HepG2 (cell line): ENCODE measurements around the gene ALDH7A1. TPM values are rescaled to one million over a fixed set of nuclear protein-coding genes. Genes with fewer than 3 reads are reported as not detected.

Source experiments
- ERF ChIP-seq: IDR thresholded peaks from 2 replicates; pipeline ENCODE4 v1.6.1; 2018; ENCODE audit warnings: missing biosample characterization, missing genetic modification reagents
- FOXK1 ChIP-seq: sonication (generic); formaldehyde crosslinking; IDR thresholded peaks from 2 replicates; pipeline ENCODE4 v1.4.0; 2020; ENCODE audit warnings: low read depth, missing genetic modification reagents, borderline replicate concordance
- KDM3A ChIP-seq: IDR thresholded peaks from 2 replicates; pipeline ENCODE4 v1.6.1; 2018; ENCODE audit warnings: low read depth, missing compliant biosample characterization
- KDM6A ChIP-seq: IDR thresholded peaks from 2 replicates; pipeline ENCODE4 v1.6.1; 2016; ENCODE audit warnings: low read depth
- MED1 ChIP-seq: sonication (generic); formaldehyde crosslinking; IDR thresholded peaks from 2 replicates; pipeline ENCODE4 v1.4.0; 2020; ENCODE audit warnings: missing genetic modification reagents
- PBX2 ChIP-seq: IDR thresholded peaks from 2 replicates; pipeline ENCODE4 v1.6.1; 2016; ENCODE audit warnings: control low read depth
- RBAK ChIP-seq: sonication (generic); formaldehyde crosslinking; IDR thresholded peaks from 2 replicates; pipeline ENCODE4 v1.5.1; 2020; ENCODE audit warnings: mild to moderate bottlenecking, missing genetic modification reagents
- TOE1 ChIP-seq: sonication (generic); formaldehyde crosslinking; IDR thresholded peaks from 2 replicates; pipeline ENCODE4 v1.4.0; 2020; ENCODE audit warnings: mild to moderate bottlenecking, missing genetic modification reagents
- ZBTB38 ChIP-seq: sonication (generic); formaldehyde crosslinking; IDR thresholded peaks from 2 replicates; pipeline ENCODE4 v1.5.1; 2020; ENCODE audit warnings: mild to moderate bottlenecking, missing genetic modification reagents
- ZFP62 ChIP-seq: sonication (generic); formaldehyde crosslinking; IDR thresholded peaks from 2 replicates; pipeline ENCODE4 v1.4.0; 2020; ENCODE audit warnings: missing genetic modification reagents
- ZNF24 ChIP-seq: fragments of 450-650 bp; IDR thresholded peaks from 2 replicates; pipeline ENCODE4 v1.6.1; 2017; ENCODE audit warnings: antibody characterized with exemption, mild to moderate bottlenecking
- ZNF335 ChIP-seq: sonication (generic); formaldehyde crosslinking; IDR thresholded peaks from 2 replicates; pipeline ENCODE4 v1.4.0; 2020; ENCODE audit warnings: missing genetic modification reagents
- ZNF430 ChIP-seq: sonication (generic); formaldehyde crosslinking; IDR thresholded peaks from 2 replicates; pipeline ENCODE4 v1.9.0; 2021; ENCODE audit warnings: mild to moderate bottlenecking, missing genetic modification reagents
- ZNF761 ChIP-seq: sonication (generic); formaldehyde crosslinking; conservative IDR thresholded peaks from 2 replicates; pipeline ENCODE4 v1.4.0; 2020; ENCODE audit warnings: mild to moderate bottlenecking, missing genetic modification reagents
- ZNF772 ChIP-seq: sonication (generic); formaldehyde crosslinking; IDR thresholded peaks from 2 replicates; pipeline ENCODE4 v1.5.0; 2020; ENCODE audit warnings: mild to moderate bottlenecking, missing genetic modification reagents
- ZNF816 ChIP-seq: sonication (generic); formaldehyde crosslinking; IDR thresholded peaks from 2 replicates; pipeline ENCODE4 v1.8.0; 2022; ENCODE audit warnings: missing genetic modification reagents, mild to moderate bottlenecking, borderline replicate concordance
- polyA plus RNA-seq, 8 experiments: library from polyadenylated mRNA; depleted of rRNA in 3 of 8; stranded (reverse) in 7 of 8; unstranded in 1 of 8; fragments of >200 nt; fragmentation: Illumina TruSeq in 4 of 8; extraction: Trizol in 4 of 8; gene quantifications; 2 replicates each; pipeline versions ENCODE4 v1.2.1 to v1.2.3, GENCODE V29; 2011 to 2016; ENCODE audit warnings: low read depth in 4 of 8, missing spikeins in 1 of 8, mixed read lengths in 1 of 8; ENCODE audit not compliant: insufficient read depth in 1 of 8
- total RNA-seq, 5 experiments: library from RNA; depleted of rRNA; stranded (reverse); fragments of >200 nt; fragmentation: Illumina TruSeq; extraction: Trizol; gene quantifications; 2 replicates each; pipeline ENCODE4 v1.2.3, GENCODE V29; 2016; ENCODE audit warnings: low read depth in 1 of 5
- TF ChIP-seq, protein P1 (sequence below): sonication (generic); formaldehyde crosslinking; IDR thresholded peaks from 2 replicates; pipeline ENCODE4 v1.9.0; 2022; ENCODE audit warnings: low read depth, missing genetic modification reagents
- TF ChIP-seq, protein P2 (sequence below): sonication (generic); formaldehyde crosslinking; IDR thresholded peaks from 2 replicates; pipeline ENCODE4 v1.8.1; 2022; ENCODE audit warnings: mild to moderate bottlenecking, missing genetic modification reagents
- TF ChIP-seq, protein P3 (sequence below): sonication (generic); formaldehyde crosslinking; conservative IDR thresholded peaks from 2 replicates; pipeline ENCODE4 v1.4.0; 2020; ENCODE audit warnings: mild to moderate bottlenecking, missing genetic modification reagents, moderate library complexity

Gene ALDH7A1
- total and polyA plus RNA-seq, 2 of the 13 experiments (the other 11 are each of a cell fraction or from before 2014, with no cell fraction given): 69.0 to 100 TPM

- TF ChIP-seq, protein P1, sequence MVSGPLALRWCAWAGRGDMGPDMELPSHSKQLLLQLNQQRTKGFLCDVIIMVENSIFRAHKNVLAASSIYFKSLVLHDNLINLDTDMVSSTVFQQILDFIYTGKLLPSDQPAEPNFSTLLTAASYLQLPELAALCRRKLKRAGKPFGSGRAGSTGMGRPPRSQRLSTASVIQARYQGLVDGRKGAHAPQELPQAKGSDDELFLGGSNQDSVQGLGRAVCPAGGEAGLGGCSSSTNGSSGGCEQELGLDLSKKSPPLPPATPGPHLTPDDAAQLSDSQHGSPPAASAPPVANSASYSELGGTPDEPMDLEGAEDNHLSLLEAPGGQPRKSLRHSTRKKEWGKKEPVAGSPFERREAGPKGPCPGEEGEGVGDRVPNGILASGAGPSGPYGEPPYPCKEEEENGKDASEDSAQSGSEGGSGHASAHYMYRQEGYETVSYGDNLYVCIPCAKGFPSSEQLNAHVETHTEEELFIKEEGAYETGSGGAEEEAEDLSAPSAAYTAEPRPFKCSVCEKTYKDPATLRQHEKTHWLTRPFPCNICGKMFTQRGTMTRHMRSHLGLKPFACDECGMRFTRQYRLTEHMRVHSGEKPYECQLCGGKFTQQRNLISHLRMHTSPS: peak; percentile 58; the same call in 1 of the 2 replicates
- TF ChIP-seq ZNF430 (no peak), RBAK (CRISPR knock-in tag) (0 out of 2 replicates have a peak, but pooled peaks have one; percentile 59), ZNF24 (no peak), MED1 (CRISPR knock-in tag) (peak; percentile 63), TOE1 (CRISPR knock-in tag) (peak; percentile 79), ZBTB38 (CRISPR knock-in tag) (peak; percentile 62; the same call in 1 of the 2 replicates), KDM6A (no peak), ERF (peak; percentile 72), ZNF816 (CRISPR knock-in tag) (peak; percentile 60; the same call in 1 of the 2 replicates), ZNF772 (CRISPR knock-in tag) (no peak), PBX2 (CRISPR knock-in tag) (no peak), ZNF335 (peak; percentile 36; the same call in 1 of the 2 replicates), FOXK1 (CRISPR knock-in tag) (0 out of 2 replicates have a peak, but pooled peaks have one; percentile 27), ZFP62 (no peak), ZNF761 (CRISPR knock-in tag) (peak; percentile 51; the same call in 1 of the 2 replicates), KDM3A (CRISPR knock-in tag) (peak; percentile 53; the same call in 1 of the 2 replicates)
- TF ChIP-seq, protein P2, sequence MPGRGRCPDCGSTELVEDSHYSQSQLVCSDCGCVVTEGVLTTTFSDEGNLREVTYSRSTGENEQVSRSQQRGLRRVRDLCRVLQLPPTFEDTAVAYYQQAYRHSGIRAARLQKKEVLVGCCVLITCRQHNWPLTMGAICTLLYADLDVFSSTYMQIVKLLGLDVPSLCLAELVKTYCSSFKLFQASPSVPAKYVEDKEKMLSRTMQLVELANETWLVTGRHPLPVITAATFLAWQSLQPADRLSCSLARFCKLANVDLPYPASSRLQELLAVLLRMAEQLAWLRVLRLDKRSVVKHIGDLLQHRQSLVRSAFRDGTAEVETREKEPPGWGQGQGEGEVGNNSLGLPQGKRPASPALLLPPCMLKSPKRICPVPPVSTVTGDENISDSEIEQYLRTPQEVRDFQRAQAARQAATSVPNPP (CRISPR knock-in tag): peak; percentile 62; the same call in 1 of the 2 replicates
- TF ChIP-seq, protein P3, sequence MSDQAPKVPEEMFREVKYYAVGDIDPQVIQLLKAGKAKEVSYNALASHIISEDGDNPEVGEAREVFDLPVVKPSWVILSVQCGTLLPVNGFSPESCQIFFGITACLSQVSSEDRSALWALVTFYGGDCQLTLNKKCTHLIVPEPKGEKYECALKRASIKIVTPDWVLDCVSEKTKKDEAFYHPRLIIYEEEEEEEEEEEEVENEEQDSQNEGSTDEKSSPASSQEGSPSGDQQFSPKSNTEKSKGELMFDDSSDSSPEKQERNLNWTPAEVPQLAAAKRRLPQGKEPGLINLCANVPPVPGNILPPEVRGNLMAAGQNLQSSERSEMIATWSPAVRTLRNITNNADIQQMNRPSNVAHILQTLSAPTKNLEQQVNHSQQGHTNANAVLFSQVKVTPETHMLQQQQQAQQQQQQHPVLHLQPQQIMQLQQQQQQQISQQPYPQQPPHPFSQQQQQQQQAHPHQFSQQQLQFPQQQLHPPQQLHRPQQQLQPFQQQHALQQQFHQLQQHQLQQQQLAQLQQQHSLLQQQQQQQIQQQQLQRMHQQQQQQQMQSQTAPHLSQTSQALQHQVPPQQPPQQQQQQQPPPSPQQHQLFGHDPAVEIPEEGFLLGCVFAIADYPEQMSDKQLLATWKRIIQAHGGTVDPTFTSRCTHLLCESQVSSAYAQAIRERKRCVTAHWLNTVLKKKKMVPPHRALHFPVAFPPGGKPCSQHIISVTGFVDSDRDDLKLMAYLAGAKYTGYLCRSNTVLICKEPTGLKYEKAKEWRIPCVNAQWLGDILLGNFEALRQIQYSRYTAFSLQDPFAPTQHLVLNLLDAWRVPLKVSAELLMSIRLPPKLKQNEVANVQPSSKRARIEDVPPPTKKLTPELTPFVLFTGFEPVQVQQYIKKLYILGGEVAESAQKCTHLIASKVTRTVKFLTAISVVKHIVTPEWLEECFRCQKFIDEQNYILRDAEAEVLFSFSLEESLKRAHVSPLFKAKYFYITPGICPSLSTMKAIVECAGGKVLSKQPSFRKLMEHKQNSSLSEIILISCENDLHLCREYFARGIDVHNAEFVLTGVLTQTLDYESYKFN (CRISPR knock-in tag): peak; percentile 49
Observed at GRCh38 chr5:126594748-126595485, at the start of gene ALDH7A1 (continued).
